ENCODE measurements around the gene PFKP.

- TF ChIP-seq CTCF (IDR thresholded peaks at IDR 0.05; ENCODE audit: low read depth, low read length, poor library complexity, severe bottlenecking) (no peak), EZH2phosphoT487 (IDR thresholded peaks at IDR 0.05; ENCODE audit: borderline replicate concordance, low read length) (no peak)
These were observed 31.3 kb downstream of the PFKP start for GRCh38 chr10:3098689-3099088.

Measured in DOHH2 (cell line).